ENCODE measurements around the gene USP17L19.
"Not testable (repeated sequence)": the region's sequence is repeated elsewhere in the genome, so short reads cannot be mapped to it uniquely, and the experiment has no call there.

Gene USP17L19, protein sequence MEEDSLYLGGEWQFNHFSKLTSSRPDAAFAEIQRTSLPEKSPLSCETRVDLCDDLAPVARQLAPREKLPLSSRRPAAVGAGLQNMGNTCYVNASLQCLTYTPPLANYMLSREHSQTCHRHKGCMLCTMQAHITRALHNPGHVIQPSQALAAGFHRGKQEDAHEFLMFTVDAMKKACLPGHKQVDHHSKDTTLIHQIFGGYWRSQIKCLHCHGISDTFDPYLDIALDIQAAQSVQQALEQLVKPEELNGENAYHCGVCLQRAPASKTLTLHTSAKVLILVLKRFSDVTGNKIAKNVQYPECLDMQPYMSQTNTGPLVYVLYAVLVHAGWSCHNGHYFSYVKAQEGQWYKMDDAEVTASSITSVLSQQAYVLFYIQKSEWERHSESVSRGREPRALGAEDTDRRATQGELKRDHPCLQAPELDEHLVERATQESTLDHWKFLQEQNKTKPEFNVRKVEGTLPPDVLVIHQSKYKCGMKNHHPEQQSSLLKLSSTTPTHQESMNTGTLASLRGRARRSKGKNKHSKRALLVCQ

DNA sequence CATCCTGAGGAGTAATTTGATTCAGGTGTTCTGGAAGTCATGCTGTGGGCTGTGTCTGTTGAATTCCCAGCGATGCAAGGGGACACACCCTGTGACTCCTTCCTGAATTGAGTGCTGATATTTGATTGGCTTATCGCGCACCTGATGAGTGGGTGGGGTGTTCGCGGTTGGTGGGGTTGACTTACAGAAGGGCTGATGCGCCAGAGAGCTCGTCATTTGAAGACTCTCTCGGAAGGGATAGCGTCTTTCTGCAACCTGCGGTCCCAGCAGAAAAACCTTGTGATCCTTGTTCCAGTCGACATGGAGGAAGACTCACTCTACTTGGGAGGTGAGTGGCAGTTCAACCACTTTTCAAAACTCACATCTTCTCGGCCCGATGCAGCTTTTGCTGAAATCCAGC, at the start of gene USP17L19:
Gene USP17L19 (plus strand): TSS at position 301 of the 400 bp plus-strand sequence. CDS start 0 bp downstream, at position 301.
- DNase-seq: not testable (repeated sequence)

DNA sequence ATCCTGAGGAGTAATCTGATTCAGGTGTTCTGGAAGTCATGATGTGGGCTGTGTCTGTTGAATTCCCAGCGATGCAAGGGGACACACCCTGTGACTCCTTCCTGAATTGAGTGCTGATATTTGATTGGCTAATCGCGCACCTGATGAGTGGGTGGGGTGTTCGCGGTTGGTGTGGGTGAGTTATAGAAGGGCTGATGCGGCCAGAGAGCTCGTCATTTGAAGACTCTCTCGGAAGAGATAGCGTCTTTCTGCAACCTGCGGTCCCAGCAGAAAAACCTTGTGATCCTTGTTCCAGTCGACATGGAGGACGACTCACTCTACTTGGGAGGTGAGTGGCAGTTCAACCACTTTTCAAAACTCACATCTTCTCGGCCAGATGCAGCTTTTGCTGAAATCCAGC, 42.8 kb upstream of the USP17L19 start, which contains the start of gene USP17L10:
Gene USP17L10 (plus strand): TSS at position 301 of the 400 bp plus-strand sequence. CDS start 0 bp downstream, at position 301.
- DNase-seq: not testable (repeated sequence)

DNA sequence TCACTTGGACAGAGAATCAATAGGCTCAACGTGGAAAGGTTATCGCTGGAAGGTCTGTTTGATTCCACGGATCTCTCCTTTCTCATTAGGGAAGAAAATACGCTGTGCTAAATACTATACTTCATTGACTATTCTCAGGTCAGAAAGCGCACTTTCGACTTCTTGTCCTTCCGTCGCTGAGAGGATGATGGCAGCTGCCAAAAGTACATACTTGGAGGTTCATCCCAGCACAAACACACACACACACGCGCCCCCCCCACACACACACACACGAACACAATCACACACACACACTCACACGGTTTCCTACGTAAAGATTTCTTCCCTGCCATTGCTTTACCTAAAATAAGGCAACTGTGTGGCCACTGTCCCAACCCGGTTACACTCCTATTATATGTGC, 38.5 kb upstream of the USP17L19 start:
- not testable (repeated sequence) for DNase-seq

DNA sequence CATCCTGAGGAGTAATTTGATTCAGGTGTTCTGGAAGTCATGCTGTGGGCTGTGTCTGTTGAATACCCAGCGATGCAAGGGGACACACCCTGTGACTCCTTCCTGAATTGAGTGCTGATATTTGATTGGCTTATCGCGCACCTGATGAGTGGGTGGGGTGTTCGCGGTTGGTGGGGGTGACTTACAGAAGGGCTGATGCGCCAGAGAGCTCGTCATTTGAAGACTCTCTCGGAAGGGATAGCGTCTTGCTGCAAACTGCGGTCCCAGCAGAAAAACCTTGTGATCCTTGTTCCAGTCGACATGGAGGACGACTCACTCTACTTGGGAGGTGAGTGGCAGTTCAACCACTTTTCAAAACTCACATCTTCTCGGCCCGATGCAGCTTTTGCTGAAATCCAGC, 38.1 kb upstream of the USP17L19 start, which contains the start of gene USP17L11:
Gene USP17L11 (plus strand): TSS at position 301 of the 400 bp plus-strand sequence. CDS start 0 bp downstream, at position 301.
- not testable (repeated sequence) for DNase-seq

DNA sequence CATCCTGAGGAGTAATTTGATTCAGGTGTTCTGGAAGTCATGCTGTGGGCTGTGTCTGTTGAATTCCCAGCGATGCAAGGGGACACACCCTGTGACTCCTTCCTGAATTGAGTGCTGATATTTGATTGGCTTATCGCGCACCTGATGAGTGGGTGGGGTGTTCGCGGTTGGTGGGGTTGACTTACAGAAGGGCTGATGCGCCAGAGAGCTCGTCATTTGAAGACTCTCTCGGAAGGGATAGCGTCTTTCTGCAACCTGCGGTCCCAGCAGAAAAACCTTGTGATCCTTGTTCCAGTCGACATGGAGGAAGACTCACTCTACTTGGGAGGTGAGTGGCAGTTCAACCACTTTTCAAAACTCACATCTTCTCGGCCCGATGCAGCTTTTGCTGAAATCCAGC, 33.3 kb upstream of the USP17L19 start, which contains the start of gene USP17L12:
Gene USP17L12 (plus strand): TSS at position 301 of the 400 bp plus-strand sequence. CDS start 0 bp downstream, at position 301.
- not testable (repeated sequence) for DNase-seq

DNA sequence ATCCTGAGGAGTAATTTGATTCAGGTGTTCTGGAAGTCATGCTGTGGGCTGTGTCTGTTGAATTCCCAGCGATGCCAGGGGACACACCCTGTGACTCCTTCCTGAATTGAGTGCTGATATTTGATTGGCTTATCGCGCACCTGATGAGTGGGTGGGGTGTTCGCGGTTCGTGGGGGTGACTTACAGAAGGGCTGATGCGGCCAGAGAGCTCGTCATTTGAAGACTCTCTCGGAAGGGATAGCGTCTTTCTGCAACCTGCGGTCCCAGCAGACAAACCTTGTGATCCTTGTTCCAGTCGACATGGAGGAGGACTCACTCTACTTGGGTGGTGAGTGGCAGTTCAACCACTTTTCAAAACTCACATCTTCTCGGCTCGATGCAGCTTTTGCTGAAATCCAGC, 28.6 kb upstream of the USP17L19 start, which contains the start of gene USP17L13:
Gene USP17L13 (plus strand): TSS at position 301 of the 400 bp plus-strand sequence. CDS start 0 bp downstream, at position 301.
- DNase-seq: not testable (repeated sequence)

DNA sequence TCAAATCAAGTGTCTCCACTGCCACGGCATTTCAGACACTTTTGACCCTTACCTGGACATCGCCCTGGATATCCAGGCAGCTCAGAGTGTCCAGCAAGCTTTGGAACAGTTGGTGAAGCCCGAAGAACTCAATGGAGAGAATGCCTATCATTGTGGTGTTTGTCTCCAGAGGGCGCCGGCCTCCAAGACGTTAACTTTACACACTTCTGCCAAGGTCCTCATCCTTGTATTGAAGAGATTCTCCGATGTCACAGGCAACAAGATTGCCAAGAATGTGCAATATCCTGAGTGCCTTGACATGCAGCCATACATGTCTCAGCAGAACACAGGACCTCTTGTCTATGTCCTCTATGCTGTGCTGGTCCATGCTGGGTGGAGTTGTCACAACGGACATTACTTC, 22.9 kb upstream of the USP17L19 start:
- DNase-seq: not testable (repeated sequence)

DNA sequence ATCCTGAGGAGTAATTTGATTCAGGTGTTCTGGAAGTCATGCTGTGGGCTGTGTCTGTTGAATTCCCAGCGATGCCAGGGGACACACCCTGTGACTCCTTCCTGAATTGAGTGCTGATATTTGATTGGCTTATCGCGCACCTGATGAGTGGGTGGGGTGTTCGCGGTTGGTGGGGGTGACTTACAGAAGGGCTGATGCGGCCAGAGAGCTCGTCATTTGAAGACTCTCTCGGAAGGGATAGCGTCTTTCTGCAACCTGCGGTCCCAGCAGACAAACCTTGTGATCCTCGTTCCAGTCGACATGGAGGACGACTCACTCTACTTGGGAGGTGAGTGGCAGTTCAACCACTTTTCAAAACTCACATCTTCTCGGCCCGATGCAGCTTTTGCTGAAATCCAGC, 19.1 kb upstream of the USP17L19 start, which contains the start of gene USP17L15:
Gene USP17L15 (plus strand): TSS at position 301 of the 400 bp plus-strand sequence. CDS start 0 bp downstream, at position 301.
- DNase-seq: not testable (repeated sequence)

DNA sequence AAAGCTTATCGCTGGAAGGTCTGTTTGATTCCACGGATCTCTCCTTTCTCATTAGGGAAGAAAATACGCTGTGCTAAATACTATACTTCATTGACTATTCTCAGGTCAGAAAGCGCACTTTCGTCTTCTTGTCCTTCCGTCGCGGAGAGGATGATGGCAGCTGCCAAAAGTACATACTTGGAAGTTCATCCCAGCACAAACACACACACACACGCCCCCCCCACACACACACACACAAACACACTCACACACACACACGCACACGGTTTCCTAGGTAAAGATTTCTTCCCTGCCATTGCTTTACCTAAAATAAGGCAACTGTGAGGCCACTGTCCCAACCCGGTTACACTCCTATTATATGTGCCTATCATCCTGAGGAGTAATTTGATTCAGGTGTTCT, 14.7 kb upstream of the USP17L19 start:
- not testable (repeated sequence) for DNase-seq

DNA sequence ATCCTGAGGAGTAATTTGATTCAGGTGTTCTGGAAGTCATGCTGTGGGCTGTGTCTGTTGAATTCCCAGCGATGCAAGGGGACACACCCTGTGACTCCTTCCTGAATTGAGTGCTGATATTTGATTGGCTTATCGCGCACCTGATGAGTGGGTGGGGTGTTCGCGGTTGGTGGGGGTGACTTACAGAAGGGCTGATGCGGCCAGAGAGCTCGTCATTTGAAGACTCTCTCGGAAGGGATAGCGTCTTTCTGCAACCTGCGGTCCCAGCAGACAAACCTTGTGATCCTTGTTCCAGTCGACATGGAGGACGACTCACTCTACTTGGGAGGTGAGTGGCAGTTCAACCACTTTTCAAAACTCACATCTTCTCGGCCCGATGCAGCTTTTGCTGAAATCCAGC, 9.6 kb upstream of the USP17L19 start, which contains the start of gene USP17L17:
Gene USP17L17 (plus strand): TSS at position 301 of the 400 bp plus-strand sequence. CDS start 0 bp downstream, at position 301.
- DNase-seq: not testable (repeated sequence)

DNA sequence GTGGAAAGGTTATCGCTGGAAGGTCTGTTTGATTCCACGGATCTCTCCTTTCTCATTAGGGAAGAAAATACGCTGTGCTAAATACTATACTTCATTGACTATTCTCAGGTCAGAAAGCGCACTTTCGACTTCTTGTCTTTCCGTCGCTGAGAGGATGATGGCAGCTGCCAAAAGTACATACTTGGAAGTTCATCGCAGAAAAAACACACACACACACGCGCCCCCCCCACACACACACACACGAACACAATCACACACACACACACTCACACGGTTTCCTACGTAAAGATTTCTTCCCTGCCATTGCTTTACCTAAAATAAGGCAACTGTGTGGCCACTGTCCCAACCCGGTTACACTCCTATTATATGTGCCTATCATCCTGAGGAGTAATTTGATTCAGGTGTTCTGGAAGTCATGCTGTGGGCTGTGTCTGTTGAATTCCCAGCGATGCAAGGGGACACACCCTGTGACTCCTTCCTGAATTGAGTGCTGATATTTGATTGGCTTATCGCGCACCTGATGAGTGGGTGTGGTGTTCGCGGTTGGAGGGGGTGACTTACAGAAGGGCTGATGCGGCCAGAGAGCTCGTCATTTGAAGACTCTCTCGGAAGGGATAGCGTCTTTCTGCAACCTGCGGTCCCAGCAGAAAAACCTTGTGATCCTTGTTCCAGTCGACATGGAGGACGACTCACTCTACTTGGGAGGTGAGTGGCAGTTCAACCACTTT, 5.1 kb upstream of the USP17L19 start, which contains the start of gene USP17L18:
Gene USP17L18 (plus strand): TSS at position 678 of the 728 bp plus-strand sequence. CDS start 0 bp downstream, at position 678.
- DNase-seq: not testable (repeated sequence)

DNA sequence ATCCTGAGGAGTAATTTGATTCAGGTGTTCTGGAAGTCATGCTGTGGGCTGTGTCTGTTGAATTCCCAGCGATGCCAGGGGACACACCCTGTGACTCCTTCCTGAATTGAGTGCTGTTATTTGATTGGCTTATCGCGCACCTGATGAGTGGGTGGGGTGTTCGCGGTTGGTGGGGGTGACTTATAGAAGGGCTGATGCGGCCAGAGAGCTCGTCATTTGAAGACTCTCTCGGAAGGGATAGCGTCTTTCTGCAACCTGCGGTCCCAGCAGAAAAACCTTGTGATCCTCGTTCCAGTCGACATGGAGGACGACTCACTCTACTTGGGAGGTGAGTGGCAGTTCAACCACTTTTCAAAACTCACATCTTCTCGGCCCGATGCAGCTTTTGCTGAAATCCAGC, 4.6 kb downstream of the USP17L19 start, which contains the start of gene USP17L20:
Gene USP17L20 (plus strand): TSS at position 301 of the 400 bp plus-strand sequence. CDS start 0 bp downstream, at position 301.
- not testable (repeated sequence) for DNase-seq

DNA sequence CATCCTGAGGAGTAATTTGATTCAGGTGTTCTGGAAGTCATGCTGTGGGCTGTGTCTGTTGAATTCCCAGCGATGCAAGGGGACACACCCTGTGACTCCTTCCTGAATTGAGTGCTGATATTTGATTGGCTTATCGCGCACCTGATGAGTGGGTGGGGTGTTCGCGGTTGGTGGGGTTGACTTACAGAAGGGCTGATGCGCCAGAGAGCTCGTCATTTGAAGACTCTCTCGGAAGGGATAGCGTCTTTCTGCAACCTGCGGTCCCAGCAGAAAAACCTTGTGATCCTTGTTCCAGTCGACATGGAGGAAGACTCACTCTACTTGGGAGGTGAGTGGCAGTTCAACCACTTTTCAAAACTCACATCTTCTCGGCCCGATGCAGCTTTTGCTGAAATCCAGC, 9.4 kb downstream of the USP17L19 start, which contains the start of gene USP17L21:
Gene USP17L21 (plus strand): TSS at position 301 of the 400 bp plus-strand sequence. CDS start 0 bp downstream, at position 301.
- DNase-seq: not testable (repeated sequence)

DNA sequence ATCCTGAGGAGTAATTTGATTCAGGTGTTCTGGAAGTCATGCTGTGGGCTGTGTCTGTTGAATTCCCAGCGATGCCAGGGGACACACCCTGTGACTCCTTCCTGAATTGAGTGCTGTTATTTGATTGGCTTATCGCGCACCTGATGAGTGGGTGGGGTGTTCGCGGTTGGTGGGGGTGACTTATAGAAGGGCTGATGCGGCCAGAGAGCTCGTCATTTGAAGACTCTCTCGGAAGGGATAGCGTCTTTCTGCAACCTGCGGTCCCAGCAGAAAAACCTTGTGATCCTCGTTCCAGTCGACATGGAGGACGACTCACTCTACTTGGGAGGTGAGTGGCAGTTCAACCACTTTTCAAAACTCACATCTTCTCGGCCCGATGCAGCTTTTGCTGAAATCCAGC, 14.1 kb downstream of the USP17L19 start, which contains the start of gene USP17L22:
Gene USP17L22 (plus strand): TSS at position 301 of the 400 bp plus-strand sequence. CDS start 0 bp downstream, at position 301.
- DNase-seq: not testable (repeated sequence)

DNA sequence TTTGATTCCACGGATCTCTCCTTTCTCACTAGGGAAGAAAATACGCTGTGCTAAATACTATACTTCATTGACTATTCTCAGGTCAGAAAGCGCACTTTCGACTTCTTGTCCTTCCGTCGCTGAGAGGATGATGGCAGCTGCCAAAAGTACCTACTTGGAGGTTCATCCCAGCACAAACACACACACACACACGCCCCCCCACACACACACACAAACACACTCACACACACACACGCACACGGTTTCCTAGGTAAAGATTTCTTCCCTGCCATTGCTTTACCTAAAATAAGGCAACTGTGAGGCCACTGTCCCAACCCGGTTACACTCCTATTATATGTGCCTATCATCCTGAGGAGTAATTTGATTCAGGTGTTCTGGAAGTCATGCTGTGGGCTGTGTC, 18.5 kb downstream of the USP17L19 start:
- DNase-seq: not testable (repeated sequence)

All from COR-L47 (cell line).